ENCODE measurements around the gene PPP1R9B. TPM values are rescaled to one million over a fixed set of nuclear protein-coding genes. Genes with fewer than 3 reads are reported as not detected.

Gene PPP1R9B
- total RNA-seq, 2 donors from 2014 or later = 36.2 to 79.7 TPM

- intact Hi-C loops (cut with DNase I) = no loop called here
- Histone ChIP-seq H3K36me3 (peaks cover 0 to 6% of the 10 kb centered on the region in 2 donors), H3K27me3 (replicated peaks; ENCODE audit: insufficient read depth) (no peaks in the 10 kb centered on the region), H3K9me3 (no peaks in the 10 kb centered on the region), H3K27ac (peak overlapping the region; percentile 20 to 35), H3K4me1 (replicated peaks) (no peaks in the 10 kb centered on the region), H3K4me3 (no peak overlapping the region)
- no peak for DNase-seq (ENCODE audit: low spot score)
- TF ChIP-seq POLR2AphosphoS5 (IDR thresholded peaks at IDR 0.05) (no peak), POLR2A (IDR thresholded peaks at IDR 0.05) (no peak), CTCF (IDR thresholded peaks at IDR 0.05) (no peak)
- WGBS = 52% methylated on average over 8 of the region's 8 CpGs
Observed at GRCh38 chr17:50184064-50184463, 33.6 kb upstream of the PPP1R9B start.

- Histone ChIP-seq H3K36me3 (peaks cover 0 to 4% of the 10 kb centered on the region in 2 donors), H3K27ac (peak overlapping the region; percentile 20 to 35), H3K4me3 (no peak overlapping the region), H3K9me3 (no peaks in the 10 kb centered on the region), H3K4me1 (replicated peaks) (peaks cover 3% of the 10 kb centered on the region), H3K27me3 (replicated peaks; ENCODE audit: insufficient read depth) (no peaks in the 10 kb centered on the region)
- intact Hi-C loops (cut with DNase I) = no loop called here
- 67% methylated on average over 12 of the region's 12 CpGs for WGBS
- no peak for TF ChIP-seq POLR2AphosphoS5 (IDR thresholded peaks at IDR 0.05)
- DNase-seq (ENCODE audit: low spot score) = no peak
Observed at GRCh38 chr17:50183421-50183994, 33.0 kb upstream of the PPP1R9B start.

GRCh38 chr17:50182783-50183420 is 32.4 kb upstream of the PPP1R9B start:
- intact Hi-C loops (cut with DNase I) = no loop called here
- TF ChIP-seq CTCF (IDR thresholded peaks at IDR 0.05) = no peak
- WGBS = 82% methylated on average over 18 of the region's 18 CpGs
- no peak for DNase-seq (ENCODE audit: low spot score)
- Histone ChIP-seq H3K27ac (no peak overlapping the region), H3K4me3 (no peak overlapping the region), H3K27me3 (replicated peaks; ENCODE audit: insufficient read depth) (no peaks in the 10 kb centered on the region), H3K9me3 (no peaks in the 10 kb centered on the region), H3K36me3 (no peaks in the 10 kb centered on the region), H3K4me1 (replicated peaks) (peaks cover 5% of the 10 kb centered on the region)

- intact Hi-C loops (cut with DNase I) = no loop called here
- no peak for DNase-seq (ENCODE audit: low spot score)
Observed at GRCh38 chr17:50181591-50182560, 31.4 kb upstream of the PPP1R9B start.

More at GRCh38 chr17:50181591-50182560, 31.4 kb upstream of the PPP1R9B start:
- no peak for TF ChIP-seq POLR2AphosphoS5 (IDR thresholded peaks at IDR 0.05)
- no peak for TF ChIP-seq POLR2A (IDR thresholded peaks at IDR 0.05)
- TF ChIP-seq CTCF (IDR thresholded peaks at IDR 0.05) = no peak
- H3K27ac ChIP-seq = no peak overlapping the region
- no peaks in the 10 kb centered on the region for H3K27me3 ChIP-seq (replicated peaks; ENCODE audit: insufficient read depth)
- 67% methylated on average over 12 of the region's 12 CpGs for WGBS
- H3K36me3 ChIP-seq = no peaks in the 10 kb centered on the region
- no peak overlapping the region for H3K4me3 ChIP-seq
- no peaks in the 10 kb centered on the region for H3K9me3 ChIP-seq
- H3K4me1 ChIP-seq (replicated peaks) = peaks cover 5% of the 10 kb centered on the region

Measured in prostate gland (tissue), 2 donors.